ENCODE data around the gene SMCO4. TPM values are rescaled to one million over a fixed set of nuclear protein-coding genes. Genes with fewer than 3 reads are reported as not detected.

SMCO4 gene
- total RNA-seq, 1 donor from 2014 or later: 29.3 TPM

GRCh38 chr11:93515441-93516025 lies 27.7 kb downstream of the SMCO4 start:
- no peaks in the 10 kb centered on the region for H3K36me3 ChIP-seq (ENCODE audit: insufficient read depth, low read length)
- H3K9me3 ChIP-seq (ENCODE audit: insufficient read depth, low read depth, low read length): no peaks in the 10 kb centered on the region
- Mint-ChIP-seq H3K36me3 (ENCODE audit: low read depth, unreplicated experiment) (peaks cover 6% of the 10 kb centered on the region), H3K9me3 (ENCODE audit: unreplicated experiment) (no peaks in the 10 kb centered on the region), H3K4me1 (ENCODE audit: low read depth, unreplicated experiment) (peaks cover 5% of the 10 kb centered on the region), H3K27me3 (ENCODE audit: low read depth, unreplicated experiment) (no peaks in the 10 kb centered on the region), H3K4me3 (ENCODE audit: unreplicated experiment) (no peak overlapping the region), H3K27ac (ENCODE audit: unreplicated experiment) (no peak overlapping the region)
- FAIRE-seq (no peak), DNase-seq (ENCODE audit: low read depth) (no peak)
- TF ChIP-seq EZH2 (IDR thresholded peaks at IDR 0.05; ENCODE audit: insufficient read depth, low read length) (no peak), CTCF (IDR thresholded peaks at IDR 0.05; ENCODE audit: insufficient read depth, low read depth, low read length) (no peak)
- peaks cover 22% of the 10 kb centered on the region for H4K20me1 ChIP-seq (ENCODE audit: insufficient read depth, low read length)
- H3K79me2 ChIP-seq (ENCODE audit: insufficient read depth, low read length): no peaks in the 10 kb centered on the region
- H3K27me3 ChIP-seq (ENCODE audit: insufficient read depth, low read length): no peaks in the 10 kb centered on the region
- H2AFZ ChIP-seq (ENCODE audit: low read depth, low read length): no peak overlapping the region
- H3K4me1 ChIP-seq (ENCODE audit: insufficient read depth, low read length): no peaks in the 10 kb centered on the region
- no peak overlapping the region for H3K9ac ChIP-seq (ENCODE audit: low read length)
- no peak overlapping the region for H3K4me3 ChIP-seq (ENCODE audit: insufficient read depth, low read depth, low read length)
- no peak overlapping the region for H3K27ac ChIP-seq (ENCODE audit: low read depth, low read length)
- H3K4me2 ChIP-seq (ENCODE audit: low read length): no peak overlapping the region

- Mint-ChIP-seq H3K27me3 (ENCODE audit: low read depth, unreplicated experiment) (no peaks in the 10 kb centered on the region), H3K9me3 (ENCODE audit: unreplicated experiment) (no peaks in the 10 kb centered on the region), H3K27ac (ENCODE audit: unreplicated experiment) (no peak overlapping the region), H3K36me3 (ENCODE audit: low read depth, unreplicated experiment) (peaks cover 6% of the 10 kb centered on the region), H3K4me3 (ENCODE audit: unreplicated experiment) (no peak overlapping the region), H3K4me1 (ENCODE audit: low read depth, unreplicated experiment) (peaks cover 5% of the 10 kb centered on the region)
- Histone ChIP-seq H3K4me3 (ENCODE audit: insufficient read depth, low read depth, low read length) (no peak overlapping the region), H3K79me2 (ENCODE audit: insufficient read depth, low read length) (no peaks in the 10 kb centered on the region), H3K9me3 (ENCODE audit: insufficient read depth, low read depth, low read length) (no peaks in the 10 kb centered on the region), H2AFZ (ENCODE audit: low read depth, low read length) (no peak overlapping the region), H3K9ac (ENCODE audit: low read length) (no peak overlapping the region), H3K4me1 (ENCODE audit: insufficient read depth, low read length) (no peaks in the 10 kb centered on the region), H3K27me3 (ENCODE audit: insufficient read depth, low read length) (no peaks in the 10 kb centered on the region), H3K4me2 (ENCODE audit: low read length) (no peak overlapping the region), H4K20me1 (ENCODE audit: insufficient read depth, low read length) (peaks cover 24% of the 10 kb centered on the region), H3K27ac (ENCODE audit: low read depth, low read length) (no peak overlapping the region), H3K36me3 (ENCODE audit: insufficient read depth, low read length) (no peaks in the 10 kb centered on the region)
- FAIRE-seq: no peak
- no peak for DNase-seq (ENCODE audit: low read depth)
- TF ChIP-seq CTCF (IDR thresholded peaks at IDR 0.05; ENCODE audit: insufficient read depth, low read depth, low read length): no peak
- TF ChIP-seq EZH2 (IDR thresholded peaks at IDR 0.05; ENCODE audit: insufficient read depth, low read length): no peak
Observed at GRCh38 chr11:93514712-93515111, 28.5 kb downstream of the SMCO4 start.

- Histone ChIP-seq H3K4me1 (ENCODE audit: insufficient read depth, low read length) (no peaks in the 10 kb centered on the region), H3K9ac (ENCODE audit: low read length) (no peak overlapping the region), H3K36me3 (ENCODE audit: insufficient read depth, low read length) (no peaks in the 10 kb centered on the region), H3K27me3 (ENCODE audit: insufficient read depth, low read length) (no peaks in the 10 kb centered on the region), H3K27ac (ENCODE audit: low read depth, low read length) (no peak overlapping the region), H3K9me3 (ENCODE audit: insufficient read depth, low read depth, low read length) (no peaks in the 10 kb centered on the region), H3K79me2 (ENCODE audit: insufficient read depth, low read length) (no peaks in the 10 kb centered on the region), H2AFZ (ENCODE audit: low read depth, low read length) (no peak overlapping the region), H3K4me2 (ENCODE audit: low read length) (no peak overlapping the region), H4K20me1 (ENCODE audit: insufficient read depth, low read length) (peaks cover 16% of the 10 kb centered on the region), H3K4me3 (ENCODE audit: insufficient read depth, low read depth, low read length) (no peak overlapping the region)
- Mint-ChIP-seq H3K4me1 (ENCODE audit: low read depth, unreplicated experiment) (peaks cover 2% of the 10 kb centered on the region), H3K27me3 (ENCODE audit: low read depth, unreplicated experiment) (no peaks in the 10 kb centered on the region), H3K27ac (ENCODE audit: unreplicated experiment) (no peak overlapping the region), H3K36me3 (ENCODE audit: low read depth, unreplicated experiment) (peaks cover 6% of the 10 kb centered on the region), H3K4me3 (ENCODE audit: unreplicated experiment) (no peak overlapping the region), H3K9me3 (ENCODE audit: unreplicated experiment) (peaks cover 4% of the 10 kb centered on the region)
- no peak for FAIRE-seq
- no peak for DNase-seq (ENCODE audit: low read depth)
- TF ChIP-seq CTCF (IDR thresholded peaks at IDR 0.05; ENCODE audit: insufficient read depth, low read depth, low read length): no peak
- TF ChIP-seq EZH2 (IDR thresholded peaks at IDR 0.05; ENCODE audit: insufficient read depth, low read length): no peak
Observed at GRCh38 chr11:93513772-93514171, 29.4 kb downstream of the SMCO4 start.
